HepG2 (cell line): ENCODE results near the gene CDH23. TPM values are rescaled to one million over a fixed set of nuclear protein-coding genes. Genes with fewer than 3 reads are reported as not detected.

Source experiments
- ATAC-seq: fragments of 200-7000 bp; cut with Tn5 transposase; 3 replicates; pipeline ENCODE4 v1.9.1; 2020; ENCODE audit warnings: mild to moderate bottlenecking, moderate library complexity
- BruUV-seq: library from RNA; stranded (reverse); fragments of 400-500 nt; replicated peaks from 2 replicates; lab custom pipeline; 2021; lab: Mats Ljungman, UMichigan
- CTCF ChIA-PET: fragments of 300-600 bp; formaldehyde crosslinking; extraction: SDS; loops from one replicate; lab custom pipeline; 2021; ENCODE audit warnings: low total read pairs, inconsistent platforms, low intra/inter-chr PET ratio; lab: Yijun Ruan, JAX
- POLR2A ChIA-PET: fragments of 350-600 bp; sonication (Branson Sonifier 250); formaldehyde crosslinking; loops from one replicate; lab custom pipeline; 2020; ENCODE audit warnings: antibody characterized with exemption, inconsistent platforms; lab: Yijun Ruan, JAX
- DNase-seq: peaks from one replicate; pipeline ENCODE4 v3.0.0-alpha.2; 2015; ENCODE audit warnings: low spot score
- FAIRE-seq: peaks from 3 replicates; lab custom pipeline; 2011; peaks lifted over from hg19 to GRCh38; lab: Jason Lieb, UNC
- H2AFZ ChIP-seq: one replicate; pipeline ENCODE4 v1.6.1; 2011; ENCODE audit warnings: low read length, inconsistent platforms
- H3K27ac ChIP-seq: fragments of 300-600 bp; 3 replicates; pipeline ENCODE4 v1.8.0; 2011; ENCODE audit warnings: mixed run types, mild to moderate bottlenecking, mixed read lengths, low read length, inconsistent platforms; ENCODE audit not compliant: insufficient read depth; ENCODE audit errors: extremely low read length
- H3K27me3 ChIP-seq, 2 experiments: fragments of 200-600 bp in 1 of 2; 2 replicates in 1 of 2; 3 replicates in 1 of 2; pipeline versions ENCODE4 v1.6.0 to v1.8.0; 2011; ENCODE audit warnings: low read length in 2 of 2, mild to moderate bottlenecking in 2 of 2, moderate library complexity in 2 of 2, inconsistent platforms in 1 of 2; ENCODE audit not compliant: insufficient read depth in 2 of 2, control insufficient read depth in 1 of 2
- H3K36me3 ChIP-seq, 2 experiments: fragments of 200-600 bp in 1 of 2; replicated peaks in 1 of 2; 2 replicates in 1 of 2; 3 replicates in 1 of 2; pipeline versions ENCODE4 v1.5.1 to v1.8.0; 2011; ENCODE audit warnings: low read length in 2 of 2, inconsistent platforms in 1 of 2; ENCODE audit not compliant: insufficient read depth in 2 of 2, control insufficient read depth in 1 of 2
- H3K4me1 ChIP-seq: 2 replicates; pipeline ENCODE4 v1.5.1; 2012; ENCODE audit warnings: low read length, inconsistent platforms; ENCODE audit not compliant: insufficient read depth
- H3K4me2 ChIP-seq: 2 replicates; pipeline ENCODE4 v1.6.0; 2011; ENCODE audit warnings: low read depth, low read length, inconsistent platforms
- H3K4me3 ChIP-seq, 3 experiments: fragments of 200-600 bp in 1 of 3; sonication (generic), shearing (Covaris generic) in 1 of 3; replicated peaks in 1 of 3; 2 replicates each; pipeline ENCODE4 v1.5.1; 2011 to 2016; ENCODE audit warnings: low read length in 3 of 3, inconsistent platforms in 2 of 3, low read depth in 2 of 3, mild to moderate bottlenecking in 2 of 3, control low read depth in 1 of 3, mixed read lengths in 1 of 3; ENCODE audit not compliant: insufficient read depth in 1 of 3
- H3K79me2 ChIP-seq: one replicate; pipeline ENCODE4 v1.6.1; 2011; ENCODE audit warnings: low read length, inconsistent platforms; ENCODE audit not compliant: insufficient read depth
- H3K9ac ChIP-seq: 2 replicates; pipeline ENCODE4 v1.6.0; 2011; ENCODE audit warnings: mild to moderate bottlenecking, low read depth, low read length, inconsistent platforms; ENCODE audit not compliant: insufficient read depth
- H3K9me3 ChIP-seq: 2 replicates; pipeline ENCODE4 v1.5.1; 2012; ENCODE audit warnings: mild to moderate bottlenecking, low read length
- H4K20me1 ChIP-seq: 2 replicates; pipeline ENCODE4 v1.6.0; 2011; ENCODE audit warnings: inconsistent platforms, mild to moderate bottlenecking, low read length, moderate library complexity; ENCODE audit not compliant: insufficient read depth
- KAT8 ChIP-seq: IDR thresholded peaks from 2 replicates; pipeline ENCODE4 v1.6.1; 2016; ENCODE audit warnings: missing genetic modification reagents, missing compliant biosample characterization
- KDM3A ChIP-seq: IDR thresholded peaks from 2 replicates; pipeline ENCODE4 v1.6.1; 2018; ENCODE audit warnings: low read depth, missing compliant biosample characterization
- MAFK ChIP-seq, 2 experiments: IDR thresholded peaks in 1 of 2; conservative IDR thresholded peaks in 1 of 2; 2 replicates each; pipeline ENCODE4 v1.6.1; 2011; ENCODE audit warnings: improper control_type of control experiment in 2 of 2, low read length in 2 of 2
- NCOA2 ChIP-seq: sonication (generic); formaldehyde crosslinking; IDR thresholded peaks from 2 replicates; pipeline ENCODE4 v1.8.0; 2022; ENCODE audit warnings: inconsistent platforms
- PLSCR1 ChIP-seq: sonication (generic); formaldehyde crosslinking; IDR thresholded peaks from 2 replicates; pipeline ENCODE4 v1.5.0; 2020; ENCODE audit warnings: missing genetic modification reagents, mild to moderate bottlenecking, borderline replicate concordance
- PTBP1 ChIP-seq: fragments of 200-400 bp; formaldehyde crosslinking; IDR thresholded peaks from 2 replicates; pipeline ENCODE4 v1.6.1; 2018; ENCODE audit warnings: low read length, low read depth; ENCODE audit not compliant: poor library complexity, severe bottlenecking
- USF2 ChIP-seq, 2 experiments: sonication (generic) in 1 of 2; formaldehyde crosslinking in 1 of 2; IDR thresholded peaks; 2 replicates each; pipeline versions ENCODE4 v1.5.1 to v1.6.1; 2011 to 2020; ENCODE audit warnings: borderline replicate concordance in 1 of 2, low read depth in 1 of 2, low read length in 1 of 2, mild to moderate bottlenecking in 1 of 2, missing genetic modification reagents in 1 of 2, moderate library complexity in 1 of 2
- ZNF10 ChIP-seq: sonication (generic); formaldehyde crosslinking; IDR thresholded peaks from 2 replicates; pipeline ENCODE4 v1.4.0; 2020; ENCODE audit warnings: mild to moderate bottlenecking, low read depth, missing genetic modification reagents, borderline replicate concordance
- ZNF331 ChIP-seq: sonication (generic); formaldehyde crosslinking; IDR thresholded peaks from 2 replicates; pipeline ENCODE4 v1.4.0; 2020; ENCODE audit warnings: missing genetic modification reagents
- ZNF816 ChIP-seq: sonication (generic); formaldehyde crosslinking; IDR thresholded peaks from 2 replicates; pipeline ENCODE4 v1.8.0; 2022; ENCODE audit warnings: missing genetic modification reagents, mild to moderate bottlenecking, borderline replicate concordance
- WGBS: methylation state at CpG from one replicate; pipeline ENCODE4 v1.1.6; 2017; ENCODE audit warnings: low lambda C conversion rate; 5-methylcytosine and 5-hydroxymethylcytosine counted together
- in situ Hi-C: cut with HindIII; loops from 2 replicates; pipeline ENCODE4 v1.10.0; 2017; ENCODE audit warnings: low pct_unique_long_range_greater_than_20kb; ENCODE audit not compliant: extremely low pct_ligation_motif_present
- intact Hi-C: fragments of 100-400 bp; cut with micrococcal nuclease; formaldehyde crosslinking; loops from one replicate; pipeline ENCODE4 v1.10.0; 2022; ENCODE audit not compliant: unreplicated experiment
- polyA plus RNA-seq, 8 experiments: library from polyadenylated mRNA; depleted of rRNA in 3 of 8; stranded (reverse) in 7 of 8; unstranded in 1 of 8; fragments of >200 nt; fragmentation: Illumina TruSeq in 4 of 8; extraction: Trizol in 4 of 8; gene quantifications; 2 replicates each; pipeline versions ENCODE4 v1.2.1 to v1.2.3, GENCODE V29; 2011 to 2016; ENCODE audit warnings: low read depth in 4 of 8, missing spikeins in 1 of 8, mixed read lengths in 1 of 8; ENCODE audit not compliant: insufficient read depth in 1 of 8
- total RNA-seq, 5 experiments: library from RNA; depleted of rRNA; stranded (reverse); fragments of >200 nt; fragmentation: Illumina TruSeq; extraction: Trizol; gene quantifications; 2 replicates each; pipeline ENCODE4 v1.2.3, GENCODE V29; 2016; ENCODE audit warnings: low read depth in 1 of 5

CDH23 gene
- total and polyA plus RNA-seq, 2 of the 13 experiments (the other 11 are each of a cell fraction or from before 2014, with no cell fraction given) = 0.13 TPM; not detected in 1

- Histone ChIP-seq H3K4me1 (peaks cover 27% of the 10 kb centered on the region), H3K9ac (no peak overlapping the region), H3K27ac (no peak overlapping the region), H3K27me3 (peaks cover 1 to 15% of the 10 kb centered on the region in 2 experiments; a peak in 3 of 5 replicates), H3K9me3 (no peaks in the 10 kb centered on the region), H3K79me2 (no peaks in the 10 kb centered on the region), H3K36me3 (no peaks in the 10 kb centered on the region), H2AFZ (no peak overlapping the region), H4K20me1 (no peaks in the 10 kb centered on the region), H3K4me3 (no peak overlapping the region), H3K4me2 (no peak overlapping the region)
- BruUV-seq = no TSS peak
- TF ChIP-seq MAFK (conservative IDR thresholded peaks at IDR 0.05 in 1 of 2, IDR thresholded peaks at IDR 0.05 in 1 of 2; ENCODE audit: low read length in 2 of 2) = peak in 1 of 2 experiments; percentile 61; a peak in 2 of 4 replicates
- no peak for TF ChIP-seq ZNF331
- no peak for FAIRE-seq
- intact Hi-C loops = no loop called here
- in situ Hi-C loops = no loop called here
- ATAC-seq = no peak; the same call in 1 of the 3 replicates
- DNase-seq = no peak
- ChIA-PET CTCF (no interaction called here), POLR2A (no interaction called here)
- WGBS = 11% methylated on average over 6 of the region's 14 CpGs
These were observed 351.1 kb downstream of the CDH23 start for GRCh38 chr10:71747551-71748523.

- intact Hi-C loops (no loop called here), in situ Hi-C loops (no loop called here)
- CTCF ChIA-PET = no interaction called here
- Histone ChIP-seq H3K79me2 (no peaks in the 10 kb centered on the region), H3K36me3 (no peaks in the 10 kb centered on the region), H3K4me2 (no peak overlapping the region), H3K27ac (no peak overlapping the region), H3K9me3 (no peaks in the 10 kb centered on the region), H3K27me3 (peaks cover 1 to 15% of the 10 kb centered on the region in 2 experiments; a peak in 3 of 5 replicates), H3K9ac (no peak overlapping the region), H3K4me1 (peaks cover 36% of the 10 kb centered on the region), H2AFZ (no peak overlapping the region), H3K4me3 (no peak overlapping the region), H4K20me1 (no peaks in the 10 kb centered on the region)
- 54% methylated on average over 14 of the region's 15 CpGs for WGBS
- BruUV-seq = no TSS peak
- no peak for FAIRE-seq
- no peak for DNase-seq
- ATAC-seq = no peak
- POLR2A ChIA-PET = no interaction called here
- TF ChIP-seq PLSCR1 (no peak), NCOA2 (no peak), USF2 (IDR thresholded peaks at IDR 0.05; ENCODE audit: low read depth, low read length) (no peak), USF2 (CRISPR knock-in tag; IDR thresholded peaks at IDR 0.05; ENCODE audit: borderline replicate concordance) (no peak), ZNF10 (CRISPR knock-in tag) (no peak), PTBP1 (no peak), KDM3A (CRISPR knock-in tag) (no peak), ZNF816 (CRISPR knock-in tag) (no peak), KAT8 (no peak)
These were observed 352.0 kb downstream of the CDH23 start for GRCh38 chr10:71748671-71749191.
